Measurements from ENCODE around the gene SLC12A7.

DNA sequence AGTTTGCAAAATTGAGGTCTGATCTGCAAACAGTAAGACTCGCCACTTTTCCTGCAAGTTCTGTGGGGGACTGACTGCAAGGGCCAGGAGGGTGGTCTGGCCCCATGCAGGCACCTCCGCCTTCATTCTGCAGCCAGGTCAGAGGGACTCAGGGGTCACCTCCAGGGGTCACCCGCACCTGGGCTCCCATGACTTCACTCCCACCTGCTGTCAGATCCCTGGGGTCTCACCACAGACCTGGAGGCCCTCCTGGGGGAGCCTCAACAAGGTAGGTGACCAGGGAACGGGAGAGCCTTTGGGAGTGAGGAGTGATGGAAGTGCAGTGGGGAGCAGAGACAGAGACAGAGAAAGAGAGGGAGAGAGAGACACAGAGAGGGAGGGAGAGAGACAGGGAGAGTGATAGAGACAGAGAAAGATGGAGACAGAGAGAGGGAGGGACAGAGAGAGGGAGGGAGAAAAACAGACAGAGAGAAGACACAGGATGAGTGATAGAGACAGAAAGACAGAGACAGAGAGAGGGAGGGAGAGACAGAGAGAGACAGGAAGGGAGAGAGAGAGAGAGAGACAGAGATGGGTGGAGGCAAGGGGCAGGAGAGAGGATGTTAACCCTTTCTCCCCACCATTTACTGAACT, 48.0 kb upstream of the SLC12A7 start:
- no peak for TF ChIP-seq EZH2 (IDR thresholded peaks at IDR 0.05)
- no peak for TF ChIP-seq POLR2AphosphoS5 (IDR thresholded peaks at IDR 0.05; ENCODE audit: borderline replicate concordance, low read depth, low read length)
- TF ChIP-seq FOXP2 (optimal IDR thresholded peaks at IDR 0.05; ENCODE audit: control extremely low read depth, extremely low read length, insufficient read depth): no peak

All from SK-N-MC (cell line).